ENCODE data around the gene ARHGEF12.

The ARHGEF12 gene

DNA sequence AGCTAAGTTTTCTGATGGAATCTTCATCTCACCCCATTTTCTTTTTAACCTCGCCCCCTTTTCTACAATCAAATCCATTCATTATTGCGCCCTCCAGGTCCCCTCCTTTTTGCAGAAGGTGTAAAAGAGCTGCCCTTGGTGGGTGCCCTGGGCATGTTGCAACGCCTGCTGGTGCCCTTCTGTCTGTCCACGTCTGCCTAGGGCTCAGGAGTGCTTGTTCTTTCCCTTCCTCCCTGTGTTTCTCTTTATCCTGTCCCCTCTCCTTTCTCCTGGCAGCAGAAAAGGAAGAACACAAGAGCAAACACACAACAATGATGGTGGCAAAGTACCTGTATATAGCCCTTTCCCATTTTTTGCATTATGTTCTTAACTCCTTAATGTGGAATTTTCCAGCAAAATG lies 17.3 kb upstream of the ARHGEF12 start:
- no peak for DNase-seq

DNA sequence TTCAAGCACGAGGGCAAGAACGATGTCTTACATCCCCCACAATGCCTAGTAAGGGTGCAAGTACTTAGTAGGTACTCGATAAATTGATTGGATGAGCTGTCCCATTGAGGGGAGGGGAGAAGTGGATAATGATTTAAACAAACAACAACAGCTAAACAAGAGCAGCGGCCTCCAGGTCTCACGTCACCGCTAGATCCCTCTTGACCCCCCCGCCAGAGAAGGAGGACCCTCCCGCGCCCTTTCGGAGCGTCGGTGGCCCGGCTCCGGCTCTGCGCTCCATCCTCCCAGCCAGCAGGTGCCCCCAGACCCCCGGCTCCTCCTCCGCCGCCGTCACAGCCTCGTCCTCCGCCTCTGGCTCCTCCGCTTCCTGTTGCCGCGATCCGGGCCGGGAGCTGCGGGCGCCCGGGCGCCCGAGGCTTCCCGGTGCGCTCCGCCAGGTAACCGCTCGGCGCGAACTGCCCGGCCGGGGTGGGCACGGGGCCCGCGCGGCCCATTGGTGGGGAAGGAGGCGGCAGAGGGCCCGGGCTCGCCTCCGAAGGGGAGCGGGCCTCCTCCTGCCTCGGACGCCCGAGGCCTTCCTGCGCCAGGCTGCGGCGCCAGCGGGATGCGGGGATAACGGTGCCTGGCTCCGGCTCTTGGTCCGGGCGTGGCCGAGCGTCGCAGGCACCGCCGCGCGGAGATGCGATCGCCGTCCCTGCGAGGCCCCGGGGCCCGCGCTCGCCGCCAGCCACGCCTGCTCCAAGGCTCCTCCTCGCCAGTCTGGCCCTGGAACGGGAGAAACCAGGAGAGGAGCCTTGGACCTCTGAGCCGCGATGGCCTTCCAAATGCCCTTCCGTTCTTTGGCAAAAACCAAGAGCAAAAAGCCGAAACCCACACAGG lies 11.0 kb upstream of the ARHGEF12 start, which contains the start of gene TLCD5:
TLCD5 (plus strand) TSS at position 368 of the 879 bp plus-strand sequence. CDS start 2,143 bp downstream, outside the sequence.
- DNase-seq = peak; percentile 27

DNA sequence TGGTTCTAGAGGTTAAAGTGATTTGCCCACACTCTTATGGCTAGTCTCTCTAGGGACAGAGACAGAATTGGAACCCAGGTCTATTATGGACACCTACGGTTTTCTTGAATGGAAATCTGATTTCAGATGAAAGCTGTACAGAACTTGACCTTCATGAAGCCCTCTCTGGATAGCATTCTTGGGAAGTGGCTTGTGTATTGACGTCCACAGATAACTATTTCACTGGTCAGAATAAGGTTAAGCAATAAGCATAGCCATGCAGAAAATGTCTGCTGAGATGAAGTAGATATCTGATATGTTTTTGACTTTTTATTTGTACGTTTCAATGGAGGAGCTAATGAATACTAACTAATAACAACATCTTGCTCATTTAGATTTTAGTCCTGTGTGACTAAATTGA lies 10.0 kb upstream of the ARHGEF12 start:
- DNase-seq = no peak

DNA sequence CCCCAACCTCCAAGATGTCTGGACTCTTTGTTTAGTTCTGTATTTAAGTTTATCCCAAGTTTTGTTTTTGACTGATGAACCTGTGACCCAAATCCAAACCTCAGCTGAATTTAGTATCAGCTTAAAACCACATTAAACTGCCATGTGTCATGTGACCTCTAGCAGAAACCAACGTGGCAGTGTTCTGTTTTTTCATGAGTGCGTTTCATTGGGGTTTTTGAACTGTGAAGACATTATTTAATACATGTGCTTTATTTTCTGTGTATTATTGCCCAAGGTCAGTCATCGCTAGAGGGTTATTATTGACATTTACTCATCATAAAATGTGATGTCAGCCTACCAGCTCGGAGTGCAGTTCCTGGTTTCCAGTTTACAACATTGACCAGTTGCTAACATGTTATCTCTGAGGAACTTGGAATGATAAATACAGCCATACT lies 9.3 kb upstream of the ARHGEF12 start:
- DNase-seq = no peak

DNA sequence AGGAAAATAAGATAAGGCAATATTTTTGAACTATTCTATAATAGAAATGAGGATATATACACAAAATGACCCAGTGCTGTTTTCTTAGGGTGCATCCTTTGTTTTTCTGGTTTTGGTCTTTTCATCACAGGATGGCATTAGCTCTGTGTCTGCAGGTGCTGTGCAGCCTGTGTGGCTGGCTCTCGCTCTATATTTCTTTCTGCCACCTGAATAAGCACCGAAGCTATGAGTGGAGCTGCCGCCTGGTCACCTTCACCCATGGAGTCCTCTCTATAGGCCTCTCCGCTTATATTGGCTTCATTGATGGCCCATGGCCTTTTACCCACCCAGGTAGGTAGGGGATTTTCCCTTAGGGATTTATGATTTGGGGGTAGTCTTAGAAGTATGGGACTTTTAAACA lies 8.9 kb upstream of the ARHGEF12 start:
- DNase-seq = no peak

DNA sequence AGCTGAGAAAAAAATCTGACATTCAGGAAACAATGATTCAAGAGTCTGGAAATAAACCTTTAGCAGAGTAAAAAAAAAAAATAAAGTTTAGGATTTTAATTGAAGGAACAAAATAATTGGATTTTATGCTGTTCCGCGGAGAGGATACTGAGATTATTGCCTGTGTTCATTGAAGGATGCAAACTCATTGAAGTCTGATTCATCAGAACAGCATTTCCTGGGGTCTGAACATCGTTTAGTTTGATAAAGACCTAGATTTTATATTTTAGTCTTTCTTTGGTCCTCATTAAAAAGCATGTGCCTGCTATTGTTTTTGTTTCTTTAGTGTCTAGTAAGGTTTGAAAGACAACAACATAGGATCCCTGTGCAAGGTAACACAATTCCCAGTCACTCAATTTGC lies 6.7 kb upstream of the ARHGEF12 start:
- no peak for DNase-seq

DNA sequence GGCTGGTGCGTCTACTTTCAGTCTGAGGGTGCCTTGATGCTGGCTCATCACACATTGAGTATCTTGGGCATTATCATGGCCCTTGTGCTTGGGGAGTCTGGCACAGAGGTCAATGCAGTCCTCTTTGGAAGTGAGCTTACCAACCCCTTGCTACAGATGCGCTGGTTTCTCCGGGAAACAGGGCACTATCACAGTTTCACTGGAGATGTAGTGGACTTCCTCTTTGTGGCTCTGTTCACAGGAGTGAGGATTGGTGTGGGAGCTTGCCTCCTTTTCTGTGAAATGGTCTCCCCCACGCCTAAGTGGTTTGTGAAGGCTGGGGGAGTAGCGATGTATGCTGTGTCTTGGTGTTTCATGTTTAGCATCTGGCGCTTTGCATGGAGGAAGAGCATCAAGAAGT lies 6.2 kb upstream of the ARHGEF12 start:
- no peak for DNase-seq

DNA sequence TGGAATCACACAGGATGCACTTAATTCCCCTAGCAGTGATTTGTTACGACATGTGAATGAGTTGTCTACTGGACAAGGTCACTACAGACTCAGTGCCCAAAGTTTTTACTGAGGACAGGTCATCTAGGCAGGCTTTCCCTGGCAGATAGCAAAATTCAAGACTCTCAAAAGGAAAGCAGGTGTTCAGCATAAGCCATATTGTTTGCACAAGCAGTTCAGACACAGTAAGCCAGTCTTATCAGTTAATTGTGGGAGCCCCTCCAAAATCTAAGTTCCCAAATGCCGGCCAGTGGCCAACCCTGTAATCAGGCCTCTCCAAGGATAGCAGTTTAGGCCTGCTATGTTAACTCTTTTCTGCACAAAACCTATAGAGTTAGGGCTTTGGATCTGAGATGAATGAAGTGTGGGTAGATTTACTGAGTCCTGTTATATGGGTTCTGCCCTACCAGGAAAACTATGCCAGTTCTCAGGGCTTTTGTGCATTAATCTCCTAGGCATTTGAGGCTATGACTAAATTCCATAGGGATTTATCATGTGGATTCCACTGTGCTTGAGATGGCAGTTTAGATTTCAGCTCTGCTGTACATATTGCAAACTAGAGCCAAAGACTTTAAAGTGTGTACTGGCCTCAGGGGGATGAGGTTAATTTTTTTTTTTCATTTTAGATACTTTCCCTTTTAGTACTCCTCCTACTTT lies 4.8 kb upstream of the ARHGEF12 start:
- DNase-seq = no peak

DNA sequence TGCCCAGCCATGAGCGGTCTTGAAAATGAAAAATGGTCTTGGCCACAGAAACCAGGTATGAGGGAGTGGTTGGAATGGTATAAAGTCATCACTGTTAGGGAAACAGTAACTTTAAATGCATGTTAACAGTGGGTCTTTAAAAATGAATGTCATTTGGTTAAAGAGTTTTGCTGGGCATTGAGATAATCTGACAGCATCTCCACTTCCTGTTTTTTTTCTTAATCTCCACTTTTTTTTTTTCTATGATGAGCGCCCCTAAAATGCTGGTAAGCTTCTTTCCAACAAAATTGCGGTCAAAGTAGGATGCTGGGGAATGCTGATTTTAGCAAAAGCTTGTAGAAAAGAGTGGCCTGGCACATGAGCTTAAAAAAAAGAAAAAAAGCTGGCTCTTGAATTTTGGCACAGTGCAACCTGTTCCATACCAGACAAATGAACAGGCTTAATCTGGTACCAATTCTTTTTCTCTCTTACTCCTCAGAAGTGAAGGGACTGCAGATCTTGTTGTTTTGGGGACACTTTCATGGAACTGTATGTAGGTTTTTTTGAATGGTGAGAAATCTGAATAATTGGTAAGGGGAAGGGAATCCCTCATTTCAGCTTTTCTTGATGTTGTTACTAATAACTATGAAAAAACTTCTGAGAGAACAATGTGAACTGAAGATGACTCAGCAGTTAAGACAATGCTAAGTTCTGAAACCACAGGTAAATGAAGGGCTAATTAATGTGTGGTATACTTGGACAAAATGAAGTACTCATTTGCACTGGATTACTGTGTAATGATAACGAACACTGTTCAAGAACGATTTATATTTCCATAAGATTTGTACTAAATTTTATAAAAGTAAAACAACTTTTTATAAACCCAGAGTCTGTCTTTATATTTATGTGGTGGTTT lies 3.1 kb upstream of the ARHGEF12 start:
- no peak for DNase-seq

DNA sequence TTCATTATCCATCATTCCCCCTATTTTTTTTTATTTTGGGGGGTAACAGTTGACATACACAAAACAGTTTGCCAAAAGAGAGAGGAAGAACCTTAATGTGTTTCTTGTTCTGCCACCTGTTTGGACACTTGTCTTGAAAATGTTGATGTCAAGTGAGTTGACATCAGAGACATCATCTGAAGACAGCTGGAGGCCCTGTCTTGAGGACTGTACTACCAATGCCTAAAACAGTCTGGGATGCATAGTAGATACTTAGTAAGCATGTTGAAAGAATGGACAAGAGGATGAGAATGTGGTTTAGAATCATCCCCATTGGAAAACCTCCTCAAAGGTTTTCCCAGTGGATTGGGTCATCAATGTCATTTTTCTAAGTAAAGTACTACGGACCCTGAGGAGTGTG lies 2.4 kb upstream of the ARHGEF12 start:
- DNase-seq = no peak

DNA sequence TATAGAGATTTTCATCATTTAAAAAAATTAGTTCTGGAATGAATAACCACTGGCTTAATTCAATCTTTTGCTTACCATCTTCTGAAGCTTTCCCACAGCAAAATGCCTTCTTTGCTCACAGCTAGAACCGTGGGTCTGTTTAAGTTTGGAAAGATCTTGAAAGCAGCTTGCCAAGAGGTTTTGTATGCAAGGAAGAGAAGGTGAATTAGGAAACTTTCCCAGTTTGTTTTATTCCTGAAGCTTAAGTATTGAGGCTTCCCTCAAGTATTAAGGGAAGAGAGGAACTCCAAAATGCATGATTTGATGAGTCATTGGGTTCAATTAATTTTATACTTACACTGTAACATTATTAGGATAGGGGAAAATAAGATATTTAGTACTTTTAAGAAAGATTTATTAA lies 1.9 kb upstream of the ARHGEF12 start:
- DNase-seq = no peak

DNA sequence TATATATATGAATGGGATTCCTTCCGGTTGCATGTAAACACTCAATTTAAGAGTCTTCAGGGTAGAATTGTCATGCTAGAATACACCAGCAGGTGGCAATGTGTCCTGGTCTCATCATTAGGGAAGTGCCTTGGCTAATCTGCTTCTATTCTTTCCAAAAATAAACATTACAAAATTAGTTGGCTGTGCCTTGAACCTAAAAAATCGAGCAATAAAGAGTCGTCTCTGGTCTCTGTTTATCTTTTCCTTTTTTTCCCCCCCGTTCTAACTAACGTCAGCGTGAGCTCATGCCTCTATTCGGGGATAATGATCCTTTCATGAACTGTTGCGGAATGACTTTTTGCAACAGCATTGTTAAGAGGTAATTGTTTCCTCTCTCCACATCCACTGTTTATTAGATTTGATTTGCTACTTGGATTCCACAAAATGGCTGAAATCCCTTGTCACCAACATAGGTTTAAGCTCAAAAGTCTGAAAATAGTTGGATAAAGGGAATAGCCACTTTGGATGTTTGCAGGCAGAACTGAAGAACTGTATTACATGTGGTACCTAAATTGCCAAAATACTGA lies 1.2 kb upstream of the ARHGEF12 start:
- peak; percentile 80 for DNase-seq

DNA sequence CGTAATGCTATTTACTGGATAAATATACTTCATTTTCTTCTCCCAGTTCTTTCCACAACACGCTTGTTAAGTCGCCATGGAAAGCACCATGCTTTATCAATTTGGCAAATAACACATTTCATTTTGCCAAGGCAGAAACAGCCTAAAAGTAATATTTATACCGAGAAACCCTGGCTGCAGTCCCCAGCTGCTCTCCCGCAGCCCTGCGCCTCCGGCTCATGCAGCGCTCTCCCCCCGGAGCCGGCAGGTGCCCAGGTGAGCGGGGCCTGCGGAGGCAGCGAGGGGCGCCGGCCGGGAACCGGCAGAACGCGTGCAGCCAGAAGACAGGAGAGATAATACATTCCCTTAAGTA lies 681 bp upstream of the ARHGEF12 start:
- no peak for DNase-seq

DNA sequence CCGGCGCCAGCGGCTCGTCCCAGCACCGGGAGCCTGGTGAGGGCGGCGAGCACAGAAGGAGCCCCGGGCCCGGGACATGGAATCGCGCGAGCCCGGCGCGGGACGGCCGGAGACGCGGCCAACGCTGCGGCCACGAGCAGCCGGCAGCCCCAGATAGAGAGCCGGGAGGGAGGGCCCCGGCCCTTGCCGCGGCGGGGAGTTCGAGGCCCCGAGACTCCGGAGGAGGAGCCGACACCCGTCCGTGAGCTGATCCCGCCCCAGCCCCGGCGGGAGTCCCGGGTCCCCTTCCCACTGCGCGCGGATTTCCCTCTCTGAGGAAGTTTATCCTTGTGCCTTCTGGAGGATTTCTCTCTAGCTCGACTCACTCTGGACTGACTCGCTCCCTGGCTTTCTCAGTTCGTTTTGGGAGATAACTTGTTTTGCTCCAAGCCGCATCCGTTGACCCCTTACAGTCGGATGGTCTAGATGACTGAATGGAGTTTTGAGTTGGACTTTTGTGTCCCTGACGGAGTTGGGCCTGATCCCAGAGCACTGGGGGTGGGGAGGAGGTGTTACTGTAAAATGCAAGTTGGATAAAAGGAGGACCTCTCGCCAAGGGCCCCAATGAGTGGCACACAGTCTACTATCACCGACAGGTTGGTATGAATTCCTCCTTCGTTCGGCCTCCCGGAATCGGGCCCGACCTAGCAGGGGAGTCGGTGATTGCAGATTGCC lies 585 bp downstream of the ARHGEF12 start:
- peak; percentile 17 for DNase-seq

DNA sequence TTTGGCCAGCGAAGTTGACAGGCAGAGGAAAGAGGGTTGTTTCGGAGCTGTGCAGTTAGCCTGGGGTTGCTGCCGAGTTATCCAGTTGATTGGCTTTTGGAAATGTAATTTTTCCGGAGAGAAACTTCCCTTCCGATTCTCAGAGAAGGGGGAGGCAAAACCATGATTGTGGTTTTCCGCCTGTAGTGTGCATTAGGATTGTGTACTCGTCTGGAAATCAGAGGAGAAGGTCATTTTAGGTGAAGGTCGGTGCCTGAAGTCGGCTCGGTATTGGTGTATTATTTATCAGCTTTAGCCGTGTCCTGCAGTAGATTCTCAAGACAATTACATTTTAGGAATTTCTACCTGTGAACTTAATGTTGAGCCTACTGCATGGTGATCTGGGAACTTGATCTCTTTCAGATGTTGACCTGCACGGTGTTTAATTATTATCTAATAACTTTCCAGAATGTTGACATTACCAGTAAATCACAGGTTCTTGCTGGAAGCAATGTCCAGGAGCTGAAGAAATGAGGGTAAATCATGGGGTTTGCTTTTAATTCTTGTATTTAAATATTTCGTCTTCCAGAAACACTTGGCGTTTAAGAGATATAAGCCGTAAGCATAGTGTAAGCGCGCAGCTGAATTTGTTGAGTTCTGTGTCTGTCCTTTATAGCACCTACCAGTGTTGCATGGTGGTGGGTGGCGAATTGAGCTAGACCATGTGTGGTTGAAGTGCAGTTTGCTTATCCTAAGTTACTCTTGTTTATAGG lies 1.3 kb downstream of the ARHGEF12 start:
- no peak for DNase-seq

DNA sequence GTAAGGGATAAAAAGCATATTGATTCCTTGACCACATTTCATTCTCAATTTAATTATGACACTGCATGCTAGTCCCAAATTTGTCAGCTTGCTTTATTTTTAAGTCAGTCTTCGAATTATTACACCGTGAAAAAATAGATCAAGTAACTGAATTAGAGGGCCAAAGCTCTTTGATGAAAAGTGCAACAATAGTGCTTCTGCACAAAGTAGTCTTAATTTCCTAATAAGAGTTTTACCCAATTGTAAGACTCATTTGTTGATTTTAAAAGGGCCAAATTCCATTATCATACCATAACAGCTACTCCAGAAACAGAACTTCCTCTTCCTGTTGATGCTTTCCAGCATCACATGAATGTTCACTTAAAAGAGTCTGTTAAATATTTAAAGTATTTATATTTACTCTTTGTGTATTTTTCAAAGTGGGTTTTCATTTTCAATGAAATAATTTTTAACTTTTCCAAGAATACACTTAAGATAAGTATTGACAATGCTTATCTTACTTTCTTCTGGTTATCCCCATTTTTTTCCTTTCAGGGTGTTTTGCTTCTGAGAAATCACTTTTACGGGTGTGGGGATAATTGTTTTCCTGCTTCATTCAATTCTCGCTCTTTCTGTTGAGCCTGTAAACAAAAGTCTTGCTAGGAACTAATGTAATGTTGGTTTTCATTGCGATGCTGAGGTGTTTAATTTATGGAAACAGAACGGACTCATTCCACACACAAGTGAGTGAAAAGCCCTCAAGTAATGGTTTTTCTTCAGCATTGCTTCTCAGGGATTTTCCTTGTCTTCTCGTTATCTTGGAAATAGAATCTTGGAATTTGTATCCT lies 2.1 kb downstream of the ARHGEF12 start:
- DNase-seq = no peak

DNA sequence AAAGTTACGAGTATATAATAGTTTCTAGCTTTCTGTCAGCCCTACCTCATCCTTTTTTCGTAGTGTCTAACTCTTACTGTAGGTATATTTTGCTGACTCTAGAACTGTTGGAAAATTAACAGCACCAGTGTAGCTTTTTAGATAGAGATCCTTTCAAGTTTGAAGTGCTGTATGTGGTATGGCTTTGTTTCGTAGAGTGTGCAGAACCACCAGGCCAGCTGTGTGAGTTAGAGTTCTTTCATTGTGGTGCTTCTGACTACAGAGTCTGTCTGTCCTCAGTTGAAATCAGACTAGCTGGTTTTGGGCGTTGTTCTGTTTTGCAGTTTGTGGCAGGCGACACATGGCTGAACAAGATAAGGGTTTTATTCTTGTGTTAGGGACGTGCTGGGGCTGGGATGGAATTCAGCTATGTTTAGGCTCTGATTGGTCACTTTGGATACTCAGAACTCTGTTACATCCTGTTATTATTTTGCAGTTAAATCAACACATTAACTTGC lies 3.2 kb downstream of the ARHGEF12 start:
- DNase-seq = no peak

DNA sequence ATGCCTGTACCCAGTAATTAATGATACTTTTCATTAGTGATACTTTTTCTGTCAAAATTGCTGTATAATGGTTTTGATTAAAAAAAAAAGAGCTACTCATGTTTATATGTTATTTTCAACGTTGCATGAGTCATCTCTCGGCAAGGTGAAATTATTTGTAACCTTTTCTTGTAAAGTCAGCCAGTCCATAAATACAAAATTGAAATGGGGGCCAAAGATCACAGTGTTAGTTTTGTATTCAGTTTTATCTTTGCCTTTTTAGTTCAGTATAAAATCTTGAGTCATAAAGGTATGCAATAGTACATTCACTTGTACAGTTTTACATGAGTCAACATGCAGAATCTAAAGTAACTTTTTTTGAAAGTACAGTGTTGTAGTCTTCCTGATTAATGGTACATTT lies 4.3 kb downstream of the ARHGEF12 start:
- DNase-seq = no peak

DNA sequence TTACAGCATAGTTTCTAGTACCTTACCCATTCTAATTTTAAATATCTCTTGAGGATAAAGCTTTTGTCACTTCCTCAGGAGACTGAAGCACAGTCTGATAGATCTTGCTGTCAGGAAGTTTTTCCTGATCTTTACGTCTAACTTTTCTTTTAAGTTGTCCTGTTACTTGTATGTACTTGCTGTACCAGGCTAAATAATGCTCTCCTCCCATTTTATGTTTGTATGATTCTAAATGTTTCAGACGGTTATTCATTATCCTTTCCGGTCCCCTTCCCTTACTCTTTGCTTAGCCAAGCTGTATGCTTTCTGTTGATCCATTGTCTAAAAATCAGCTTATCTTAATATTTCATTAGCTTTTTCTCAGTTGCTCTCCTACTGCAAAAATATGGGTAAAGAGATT lies 6.0 kb downstream of the ARHGEF12 start:
- DNase-seq = no peak

DNA sequence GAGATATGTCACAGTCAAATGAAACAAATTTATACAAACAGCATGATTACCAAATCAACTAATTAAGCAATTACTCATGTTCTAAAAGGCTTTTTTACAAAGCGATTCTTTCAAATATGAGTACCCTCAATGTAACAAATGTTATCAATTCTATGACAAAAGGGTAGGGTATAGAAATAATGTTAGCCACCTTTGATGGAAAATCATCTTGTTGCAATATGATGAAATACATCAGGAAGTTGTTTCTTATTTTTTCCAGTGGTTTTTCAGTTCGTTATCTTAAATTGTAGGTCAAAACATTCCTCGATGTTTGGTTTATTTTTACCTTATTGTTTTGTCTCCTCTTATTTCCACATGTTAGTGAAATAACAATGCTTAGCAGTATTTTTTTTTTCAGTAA lies 6.5 kb downstream of the ARHGEF12 start:
- DNase-seq = no peak

All from CD4-positive, alpha-beta T cell treated with Interleukin-21 for 1 hour (primary cell).